OCI-LY7 (cell line): ENCODE results near the gene SAE1. TPM values are rescaled to one million over a fixed set of nuclear protein-coding genes. Genes with fewer than 3 reads are reported as not detected.
A peak's percentile ranks its signal among the peaks of the same experiment; 100 is the strongest.

ENCODE experiments used
- BruUV-seq: library from RNA; stranded (reverse); fragments of 400-500 nt; replicated peaks from 2 replicates; lab custom pipeline; 2021; lab: Mats Ljungman, UMichigan
- CTCF ChIA-PET: fragments of 300-600 bp; sonication (Branson Sonifier 250); formaldehyde crosslinking; loops from one replicate; lab custom pipeline; 2022; ENCODE audit warnings: antibody characterized with exemption; ENCODE audit not compliant: unreplicated experiment; lab: Charles Lee
- POLR2A ChIA-PET: fragments of 300-600 bp; sonication (Branson Sonifier 250); formaldehyde crosslinking; loops from one replicate; lab custom pipeline; 2022; ENCODE audit warnings: antibody characterized with exemption; lab: Charles Lee
- DNase-seq: peaks from one replicate; pipeline ENCODE4 v3.0.0-alpha.2; 2015; ENCODE audit warnings: low spot score
- H2AFZ ChIP-seq: fragments of 200-600 bp; sonication (generic), shearing (Covaris generic); 2 replicates; pipeline ENCODE4 v1.6.1; 2014; ENCODE audit warnings: mild to moderate bottlenecking, antibody characterized with exemption, low read length, moderate library complexity
- H3K27ac ChIP-seq: fragments of 200-600 bp; sonication (generic); 2 replicates; pipeline ENCODE4 v1.5.1; 2014; ENCODE audit warnings: mixed run types, low read depth, mild to moderate bottlenecking, moderate library complexity, low read length, inconsistent platforms; ENCODE audit not compliant: poor library complexity, severe bottlenecking
- H3K36me3 ChIP-seq: fragments of 200-600 bp; sonication (generic); 2 replicates; pipeline ENCODE4 v1.6.1; 2014; ENCODE audit warnings: mild to moderate bottlenecking, antibody characterized with exemption, low read length, moderate library complexity, mixed read lengths; ENCODE audit not compliant: insufficient read depth
- H3K4me1 ChIP-seq: fragments of 200-600 bp; sonication (generic); 2 replicates; pipeline ENCODE4 v1.5.1; 2014; ENCODE audit warnings: mild to moderate bottlenecking, low read length; ENCODE audit not compliant: insufficient read depth, poor library complexity, severe bottlenecking
- H3K4me2 ChIP-seq: fragments of 200-600 bp; sonication (generic); 2 replicates; pipeline ENCODE4 v1.6.1; 2014; ENCODE audit warnings: mild to moderate bottlenecking, low read length
- H3K4me3 ChIP-seq: fragments of 200-600 bp; sonication (generic); 2 replicates; pipeline ENCODE4 v1.5.1; 2014; ENCODE audit warnings: mild to moderate bottlenecking, low read depth, low read length; ENCODE audit not compliant: poor library complexity, severe bottlenecking
- H3K79me2 ChIP-seq: fragments of 200-600 bp; sonication (generic); 2 replicates; pipeline ENCODE4 v1.6.1; 2016; ENCODE audit warnings: low read depth, mild to moderate bottlenecking, low read length, moderate library complexity, mixed read lengths; ENCODE audit not compliant: insufficient read depth
- H3K9me2 ChIP-seq: fragments of 200-600 bp; sonication (generic); 2 replicates; pipeline ENCODE4 v1.6.1; 2016; ENCODE audit warnings: mild to moderate bottlenecking, low read length, mixed read lengths; ENCODE audit not compliant: insufficient read depth
- H3K9me3 ChIP-seq: fragments of 200-600 bp; sonication (generic); 2 replicates; pipeline ENCODE4 v1.6.1; 2014; ENCODE audit warnings: mild to moderate bottlenecking, mixed run types, low read length, mixed read lengths
- H4K20me1 ChIP-seq: fragments of 200-600 bp; sonication (generic); 2 replicates; pipeline ENCODE4 v1.6.1; 2014; ENCODE audit warnings: mild to moderate bottlenecking, antibody characterized with exemption, low read length, moderate library complexity, mixed read lengths; ENCODE audit not compliant: insufficient read depth
- CTCF ChIP-seq: fragments of 200-600 bp; sonication (generic); conservative IDR thresholded peaks from 2 replicates; pipeline ENCODE4 v1.5.1; 2014; ENCODE audit warnings: mild to moderate bottlenecking, antibody characterized with exemption, low read length, moderate library complexity, mixed read lengths
- EZH2phosphoT487 ChIP-seq: fragments of 200-600 bp; sonication (generic); IDR thresholded peaks from 2 replicates; pipeline ENCODE4 v1.6.1; 2018; ENCODE audit warnings: low read depth, borderline replicate concordance, mild to moderate bottlenecking, mixed run types, antibody characterized with exemption, low read length, moderate library complexity, mixed read lengths
- intact Hi-C: fragments of 100-400 bp; cut with micrococcal nuclease; formaldehyde crosslinking; loops from one replicate; pipeline ENCODE4 v1.10.0; 2022; ENCODE audit not compliant: unreplicated experiment
- total RNA-seq, 2 experiments: library from RNA; depleted of rRNA in 1 of 2; stranded (reverse); fragments of >200 nt in 1 of 2; shearing (Covaris generic) in 1 of 2; gene quantifications; 2 replicates each; pipeline ENCODE4 v1.2.3, GENCODE V29; 2014 to 2022

Gene SAE1
- total RNA-seq, 2 experiments from 2014 or later: 144 to 165 TPM

GRCh38 chr19:47089767-47090350, 40.8 kb upstream of the SAE1 start:
- Histone ChIP-seq H3K4me2 (no peak overlapping the region), H3K9me2 (no peaks in the 10 kb centered on the region), H2AFZ (no peak overlapping the region), H3K4me3 (no peak overlapping the region), H3K9me3 (no peaks in the 10 kb centered on the region), H4K20me1 (no peaks in the 10 kb centered on the region), H3K36me3 (peaks cover 97% of the 10 kb centered on the region), H3K79me2 (0 out of 2 replicates have a peak, but pooled peaks cover 3% of the 10 kb centered on the region), H3K4me1 (no peaks in the 10 kb centered on the region), H3K27ac (no peak overlapping the region)
- ChIA-PET CTCF (no interaction called here), POLR2A (no interaction called here)
- no TSS peak for BruUV-seq
- TF ChIP-seq CTCF (no peak), EZH2phosphoT487 (no peak)
- intact Hi-C loops: no loop called here
- no peak for DNase-seq

DNA sequence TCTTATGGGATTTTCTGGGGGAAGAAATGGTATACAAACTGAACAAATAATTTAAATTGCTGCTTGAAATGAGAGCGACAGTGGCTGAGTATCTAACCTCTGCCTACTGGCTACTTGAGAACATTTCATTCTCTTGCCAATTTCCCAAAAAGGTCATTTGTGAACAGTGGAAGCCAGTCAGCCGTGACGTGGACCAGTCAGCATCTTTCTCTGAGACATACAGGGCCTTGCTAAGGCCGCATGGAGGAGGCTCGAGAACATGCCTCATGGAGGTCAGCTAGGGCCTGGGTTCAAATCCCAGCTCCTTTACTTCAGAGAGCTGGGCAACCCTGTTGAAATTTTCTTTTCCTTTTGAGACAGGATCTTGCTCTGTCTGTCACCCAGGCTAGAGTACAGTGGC, 37.4 kb upstream of the SAE1 start:
- H3K4me3 ChIP-seq: no peak overlapping the region
- H4K20me1 ChIP-seq: no peaks in the 10 kb centered on the region
- no peak overlapping the region for H3K27ac ChIP-seq
- no TSS peak for BruUV-seq
- H3K4me1 ChIP-seq: no peaks in the 10 kb centered on the region
- TF ChIP-seq CTCF (no peak), EZH2phosphoT487 (no peak)
- H3K79me2 ChIP-seq: peaks cover 35% of the 10 kb centered on the region
- H3K36me3 ChIP-seq: peaks cover 96% of the 10 kb centered on the region
- no peaks in the 10 kb centered on the region for H3K9me2 ChIP-seq
- intact Hi-C loops: no loop called here
- H3K9me3 ChIP-seq: no peaks in the 10 kb centered on the region
- H2AFZ ChIP-seq: no peak overlapping the region
- ChIA-PET POLR2A (interaction anchor here (0.6 kb wide), 1 partner anchor 50 kb away, joined by 5 read pairs; no protein-coding TSS in a partner anchor), CTCF (no interaction called here)
- no peak overlapping the region for H3K4me2 ChIP-seq
- DNase-seq: no peak

DNA sequence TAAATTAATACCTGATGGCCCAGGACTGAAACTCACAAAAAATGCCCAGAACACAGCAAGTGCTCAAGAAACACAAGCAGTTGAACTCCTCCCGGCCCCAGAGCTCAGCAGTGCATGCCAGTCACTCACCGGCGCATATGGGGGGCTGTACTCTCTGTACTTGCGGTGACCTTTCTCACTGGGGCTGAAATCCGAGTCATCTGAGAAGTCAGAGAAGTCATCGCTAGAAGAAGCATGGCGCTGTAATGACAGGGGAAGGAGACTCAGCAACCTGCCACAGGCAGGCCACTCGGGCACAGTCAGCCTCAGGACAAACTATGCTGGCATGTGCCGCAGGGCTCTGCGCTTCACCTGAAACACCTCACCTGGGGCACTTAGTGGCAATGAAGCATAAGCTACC, 36.8 kb upstream of the SAE1 start:
- H3K79me2 ChIP-seq: peaks cover 41% of the 10 kb centered on the region
- peaks cover 95% of the 10 kb centered on the region for H3K36me3 ChIP-seq
- no peaks in the 10 kb centered on the region for H3K9me2 ChIP-seq
- H3K27ac ChIP-seq: no peak overlapping the region
- TF ChIP-seq EZH2phosphoT487: no peak
- TF ChIP-seq CTCF: no peak
- no peak overlapping the region for H3K4me3 ChIP-seq
- TSS peak; percentile 28 for BruUV-seq
- no peaks in the 10 kb centered on the region for H4K20me1 ChIP-seq
- POLR2A ChIA-PET: interaction anchor here (0.6 kb wide), 1 partner anchor 51 kb away, joined by 5 read pairs; no protein-coding TSS in a partner anchor
- H2AFZ ChIP-seq: no peak overlapping the region
- no peak for DNase-seq
- H3K4me1 ChIP-seq: no peaks in the 10 kb centered on the region
- CTCF ChIA-PET: no interaction called here
- H3K4me2 ChIP-seq: no peak overlapping the region
- H3K9me3 ChIP-seq: no peaks in the 10 kb centered on the region
- intact Hi-C loops: no loop called here
